Endothelial cell of umbilical vein (primary cell): ENCODE results near the gene SNHG17. TPM values are rescaled to one million over a fixed set of nuclear protein-coding genes. Genes with fewer than 3 reads are reported as not detected.

Experiments used
- BruUV-seq: library from RNA; stranded (reverse); fragments of 400-500 nt; replicated peaks from 2 replicates; lab custom pipeline; 2021; lab: Mats Ljungman, UMichigan
- CTCF ChIA-PET: fragments of 300-600, 350-600 bp; sonication (Branson Sonifier 250); formaldehyde crosslinking; loops from one replicate; lab custom pipeline; 2021; ENCODE audit warnings: antibody characterized with exemption, inconsistent platforms; lab: Charles Lee
- POLR2A ChIA-PET: fragments of 300-600, 350-600 bp; sonication (Branson Sonifier 250); formaldehyde crosslinking; loops from one replicate; lab custom pipeline; 2021; ENCODE audit warnings: antibody characterized with exemption, inconsistent platforms; lab: Charles Lee
- DNase-seq: peaks from one replicate; pipeline ENCODE4 v3.0.0-alpha.2; 2011; ENCODE audit warnings: low read depth, low spot score
- FAIRE-seq: peaks from 2 replicates; lab custom pipeline; 2011; peaks lifted over from hg19 to GRCh38; lab: Jason Lieb, UNC
- H2AFZ ChIP-seq: 2 replicates; pipeline ENCODE4 v1.6.0; 2012; ENCODE audit warnings: low read depth, low read length, control low read depth, inconsistent platforms
- H3K27ac ChIP-seq: 2 replicates; pipeline ENCODE4 v1.5.1; 2011; ENCODE audit warnings: low read depth, mild to moderate bottlenecking, control low read depth, low read length, moderate library complexity; ENCODE audit not compliant: insufficient read depth
- H3K27me3 ChIP-seq, 2 experiments: 2 replicates each; pipeline versions ENCODE4 v1.6.0 to v1.6.1; 2011; ENCODE audit warnings: low read length in 2 of 2, mixed read lengths in 1 of 2; ENCODE audit not compliant: control insufficient read depth in 2 of 2, insufficient read depth in 2 of 2
- H3K36me3 ChIP-seq, 2 experiments: 2 replicates in 1 of 2; 3 replicates in 1 of 2; pipeline ENCODE4 v1.5.1; 2011; ENCODE audit warnings: low read length in 2 of 2, mild to moderate bottlenecking in 1 of 2, moderate library complexity in 1 of 2; ENCODE audit not compliant: control insufficient read depth in 2 of 2, insufficient read depth in 2 of 2; ENCODE audit errors: extremely low read depth in 1 of 2
- H3K4me1 ChIP-seq: 3 replicates; pipeline ENCODE4 v1.5.1; 2011; ENCODE audit warnings: mild to moderate bottlenecking, low read length; ENCODE audit not compliant: control insufficient read depth, insufficient read depth; ENCODE audit errors: extremely low read depth
- H3K4me2 ChIP-seq: 2 replicates; pipeline ENCODE4 v1.6.1; 2011; ENCODE audit warnings: low read length, control low read depth, mixed read lengths; ENCODE audit not compliant: insufficient read depth
- H3K4me3 ChIP-seq, 3 experiments: fragments of 200-600 bp in 1 of 3; sonication (generic), shearing (Covaris generic) in 1 of 3; replicated peaks in 1 of 3; 2 replicates each; pipeline ENCODE4 v1.5.1; 2011 to 2016; ENCODE audit warnings: control low read depth in 3 of 3, low read length in 3 of 3, mild to moderate bottlenecking in 2 of 3, inconsistent platforms in 1 of 3, low read depth in 1 of 3, moderate library complexity in 1 of 3; ENCODE audit not compliant: insufficient read depth in 1 of 3
- H3K79me2 ChIP-seq: 2 replicates; pipeline ENCODE4 v1.6.0; 2012; ENCODE audit warnings: low read length, inconsistent platforms; ENCODE audit not compliant: control insufficient read depth, insufficient read depth
- H3K9ac ChIP-seq: replicated peaks from 2 replicates; pipeline ENCODE3; 2011; ENCODE audit warnings: low read length, control low read depth; ENCODE audit not compliant: insufficient read depth; ENCODE audit errors: extremely low read depth
- H3K9me1 ChIP-seq: replicated peaks from 3 replicates; pipeline ENCODE4 v1.6.0; 2011; ENCODE audit warnings: mild to moderate bottlenecking, low read length; ENCODE audit not compliant: control insufficient read depth, insufficient read depth; ENCODE audit errors: extremely low read depth
- H3K9me3 ChIP-seq: replicated peaks from 2 replicates; pipeline ENCODE4 v1.5.1; 2012; ENCODE audit warnings: low read length, inconsistent platforms; ENCODE audit not compliant: control insufficient read depth, insufficient read depth
- H4K20me1 ChIP-seq: replicated peaks from 2 replicates; pipeline ENCODE3; 2011; ENCODE audit warnings: mild to moderate bottlenecking, low read length; ENCODE audit not compliant: control insufficient read depth, insufficient read depth; ENCODE audit errors: extremely low read depth
- EZH2 ChIP-seq: IDR thresholded peaks from 2 replicates; pipeline ENCODE4 v1.6.1; 2012; ENCODE audit warnings: borderline replicate concordance, low read depth, mild to moderate bottlenecking, moderate library complexity, low read length, inconsistent platforms; ENCODE audit not compliant: severe bottlenecking
- FOS ChIP-seq: IDR thresholded peaks from 2 replicates; pipeline ENCODE4 v1.6.1; 2011; ENCODE audit warnings: mild to moderate bottlenecking, low read length, moderate library complexity, borderline replicate concordance; ENCODE audit not compliant: insufficient read depth
- GATA2 ChIP-seq: IDR thresholded peaks from 2 replicates; pipeline ENCODE4 v1.7.0; 2011; ENCODE audit warnings: low read depth, mild to moderate bottlenecking, moderate library complexity, mixed read lengths, low read length; ENCODE audit not compliant: insufficient read length, insufficient read depth
- JUN ChIP-seq: IDR thresholded peaks from 2 replicates; pipeline ENCODE4 v1.6.1; 2011; ENCODE audit warnings: borderline replicate concordance, low read depth; ENCODE audit not compliant: insufficient read length, insufficient read depth
- MYC ChIP-seq: IDR thresholded peaks from one replicate; pipeline ENCODE4 v1.6.1; 2011; ENCODE audit warnings: mild to moderate bottlenecking, low read depth, low read length
- POLR2AphosphoS5 ChIP-seq: IDR thresholded peaks from 2 replicates; pipeline ENCODE4 v1.6.1; 2012; ENCODE audit warnings: low read depth, mild to moderate bottlenecking, control low read depth, low read length, moderate library complexity; ENCODE audit not compliant: insufficient read depth
- dilution Hi-C: fragments of 300-500 bp; cut with MboI; formaldehyde crosslinking; loops from one replicate; pipeline ENCODE4 v1.15.0; 2019; ENCODE audit warnings: low sequenced_read_pairs; ENCODE audit not compliant: extremely low pct_ligation_motif_present
- intact Hi-C: fragments of 100-400 bp; cut with micrococcal nuclease; formaldehyde crosslinking; loops from one replicate; pipeline ENCODE4 v1.10.0; 2022
- polyA plus RNA-seq, 4 experiments: library from polyadenylated mRNA; depleted of rRNA in 3 of 4; stranded (reverse) in 3 of 4; unstranded in 1 of 4; fragments of >200 nt; gene quantifications; 2 replicates each; pipeline versions ENCODE4 v1.2.1 to v1.2.3, GENCODE V29; 2011 to 2012; ENCODE audit warnings: missing spikeins in 1 of 4
- total RNA-seq: library from RNA; stranded (reverse); gene quantifications from 2 replicates; pipeline ENCODE4 v1.2.3, GENCODE V29; 2021
- TF ChIP-seq, protein P1 (sequence below): IDR thresholded peaks from 2 replicates; pipeline ENCODE4 v1.6.1; 2011; ENCODE audit not compliant: insufficient read depth, insufficient read length

Gene SNHG17
- total and polyA plus RNA-seq, 2 donors (not counting 3 experiments of a cell fraction or from before 2014, with no cell fraction given): 39.4 to 94.0 TPM

DNA sequence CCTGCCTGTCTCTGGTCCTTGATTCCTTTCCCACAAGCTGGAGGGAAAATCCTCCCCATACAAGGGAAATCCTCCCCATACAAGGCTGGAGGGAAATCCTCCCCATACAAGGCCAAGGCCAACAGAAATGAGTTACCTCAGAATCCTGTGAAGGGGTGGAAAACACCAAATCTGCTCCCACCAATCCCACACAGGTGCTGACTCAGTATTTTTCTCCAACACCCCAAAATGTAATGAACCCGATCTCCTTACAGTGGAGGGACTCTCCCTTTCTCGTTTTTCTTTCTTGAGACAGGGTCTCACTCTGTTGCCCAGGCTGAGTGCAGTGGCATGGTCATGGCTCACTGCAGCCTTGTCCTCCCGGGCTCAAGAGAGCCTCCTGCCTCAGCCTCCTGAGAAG, 6.3 kb downstream of the SNHG17 start:
- no peak for TF ChIP-seq JUN
- no peak for TF ChIP-seq GATA2
- TF ChIP-seq MYC: no peak
- no peak for TF ChIP-seq EZH2
- TF ChIP-seq, protein P1, sequence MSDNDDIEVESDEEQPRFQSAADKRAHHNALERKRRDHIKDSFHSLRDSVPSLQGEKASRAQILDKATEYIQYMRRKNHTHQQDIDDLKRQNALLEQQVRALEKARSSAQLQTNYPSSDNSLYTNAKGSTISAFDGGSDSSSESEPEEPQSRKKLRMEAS: no peak
- TF ChIP-seq POLR2AphosphoS5: no peak
- TF ChIP-seq FOS: no peak
- Histone ChIP-seq H3K27me3 (no peaks in the 10 kb centered on the region), H3K4me2 (no peak overlapping the region), H3K9ac (no peak overlapping the region), H3K27ac (no peak overlapping the region), H3K79me2 (peaks cover 93% of the 10 kb centered on the region), H3K4me1 (peaks cover 24% of the 10 kb centered on the region), H3K9me3 (no peaks in the 10 kb centered on the region), H3K9me1 (no peaks in the 10 kb centered on the region), H3K4me3 (no peak overlapping the region), H2AFZ (no peak overlapping the region), H3K36me3 (peaks cover 45 to 75% of the 10 kb centered on the region in 2 experiments), H4K20me1 (no peaks in the 10 kb centered on the region)
- dilution Hi-C loops: no loop called here
- DNase-seq (no peak), FAIRE-seq (no peak)
- intact Hi-C loops: no loop called here
- BruUV-seq: no TSS peak
- POLR2A ChIA-PET: interaction anchor here (1.3 kb wide), 1 partner anchor 19 kb away, joined by 3 read pairs; no protein-coding TSS in a partner anchor
- CTCF ChIA-PET: no interaction called here

DNA sequence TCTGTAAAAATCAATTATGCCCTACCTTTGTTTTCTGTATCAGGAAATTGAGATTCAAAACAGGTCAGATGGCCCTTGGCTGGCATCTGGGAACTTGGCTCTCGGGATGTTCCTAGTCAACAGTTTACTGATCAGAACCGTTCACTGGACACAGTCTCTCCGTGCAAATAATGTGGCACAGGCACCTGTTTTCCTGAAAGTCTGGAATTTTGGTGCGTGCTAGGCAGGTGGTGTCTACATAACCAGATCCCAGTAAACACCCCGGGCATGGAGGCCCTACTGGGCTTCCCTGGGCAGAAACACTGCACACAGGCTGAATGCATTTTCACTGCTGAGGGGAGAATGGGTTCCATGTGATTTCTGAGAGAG, 7.5 kb downstream of the SNHG17 start:
- peaks cover 16% of the 10 kb centered on the region for H3K4me1 ChIP-seq
- FAIRE-seq (no peak), DNase-seq (no peak)
- no peak overlapping the region for H3K4me2 ChIP-seq
- intact Hi-C loops: no loop called here
- H2AFZ ChIP-seq: no peak overlapping the region
- no peak overlapping the region for H3K9ac ChIP-seq
- CTCF ChIA-PET: interaction anchor here (2.1 kb wide), 1 partner anchor 7 kb away, joined by 20 read pairs; the partner anchor contains the start of gene SNHG17
- no peaks in the 10 kb centered on the region for H3K9me3 ChIP-seq
- H3K4me3 ChIP-seq: no peak overlapping the region
- TF ChIP-seq, protein P1: no peak
- TF ChIP-seq FOS (no peak), GATA2 (no peak)
- POLR2A ChIA-PET: no interaction called here
- peaks cover 89% of the 10 kb centered on the region for H3K79me2 ChIP-seq
- H3K27ac ChIP-seq: no peak overlapping the region
- BruUV-seq: no TSS peak
- no peaks in the 10 kb centered on the region for H3K27me3 ChIP-seq
- no peaks in the 10 kb centered on the region for H4K20me1 ChIP-seq
- H3K36me3 ChIP-seq: peaks cover 41 to 74% of the 10 kb centered on the region in 2 experiments
- dilution Hi-C loops: no loop called here
- no peaks in the 10 kb centered on the region for H3K9me1 ChIP-seq
